HCT116 (cell line): ENCODE measurements around the gene ALK. TPM values are rescaled to one million over a fixed set of nuclear protein-coding genes. Genes with fewer than 3 reads are reported as not detected.

Source experiments
- ATAC-seq: fragments of 200-7000 bp; cut with Tn5 transposase; 2 replicates; pipeline ENCODE4 v1.9.1; 2020; ENCODE audit warnings: mild to moderate bottlenecking, moderate library complexity
- BruUV-seq: library from RNA; stranded (reverse); fragments of 400-500 nt; replicated peaks from 2 replicates; lab custom pipeline; 2021; lab: Mats Ljungman, UMichigan
- CTCF ChIA-PET: fragments of 300-600 bp; sonication (Branson Sonifier 250); formaldehyde crosslinking; loops from one replicate; lab custom pipeline; 2021; ENCODE audit warnings: antibody characterized with exemption; lab: Charles Lee
- POLR2A ChIA-PET: fragments of 300-600, 350-600 bp; sonication (Branson Sonifier 250); formaldehyde crosslinking; loops from one replicate; lab custom pipeline; 2021; ENCODE audit warnings: antibody characterized with exemption; lab: Charles Lee
- RAD21 ChIA-PET, 2 experiments: fragments of 300-600 bp; sonication (Branson Sonifier 250); formaldehyde crosslinking; loops; one replicate each; lab custom pipeline; 2023; ENCODE audit warnings: low total read pairs in 2 of 2; ENCODE audit not compliant: uncharacterized antibody in 2 of 2, unreplicated experiment in 2 of 2, low non-redundant PET in 1 of 2; lab: Charles Lee
- DNase-seq: peaks from one replicate; pipeline ENCODE4 v3.0.0-alpha.2; 2010; ENCODE audit warnings: low read depth, low spot score
- H2AFZ ChIP-seq: fragments of 200-600 bp; shearing (Covaris generic), sonication (generic); 2 replicates; pipeline ENCODE4 v1.6.1; 2017; ENCODE audit warnings: low read depth, mixed run types, mixed read lengths, antibody characterized with exemption, low read length; ENCODE audit not compliant: poor library complexity, severe bottlenecking
- H3K27ac ChIP-seq: 2 replicates; pipeline ENCODE4 v1.5.1; 2012; ENCODE audit warnings: low read depth, low read length
- H3K27me3 ChIP-seq: fragments of 200-600 bp; sonication (generic); 2 replicates; pipeline ENCODE4 v1.6.1; 2016; ENCODE audit warnings: mixed run types, low read length, mixed read lengths; ENCODE audit not compliant: insufficient read depth
- H3K36me3 ChIP-seq, 2 experiments: fragments of 200-500 bp in 1 of 2; fragments of 200-600 bp in 1 of 2; sonication (Bioruptor generic) in 1 of 2; sonication (generic) in 1 of 2; 2 replicates each; pipeline versions ENCODE4 v1.5.1 to v1.6.1; 2014 to 2016; ENCODE audit warnings: low read length in 2 of 2, inconsistent platforms in 1 of 2, mixed read lengths in 1 of 2, mixed run types in 1 of 2; ENCODE audit not compliant: insufficient read depth in 2 of 2, control insufficient read depth in 1 of 2
- H3K4me1 ChIP-seq, 2 experiments: fragments of 200-600 bp in 1 of 2; sonication (generic) in 1 of 2; 2 replicates each; pipeline versions ENCODE4 v1.5.1 to v1.6.1; 2012 to 2017; ENCODE audit warnings: low read length in 2 of 2, inconsistent platforms in 1 of 2, mild to moderate bottlenecking in 1 of 2, mixed read lengths in 1 of 2, mixed run types in 1 of 2, moderate library complexity in 1 of 2; ENCODE audit not compliant: insufficient read depth in 2 of 2, control insufficient read depth in 1 of 2
- H3K4me2 ChIP-seq: fragments of 200-600 bp; sonication (generic); 2 replicates; pipeline ENCODE4 v1.6.1; 2017; ENCODE audit warnings: mixed run types, low read length, mixed read lengths
- H3K4me3 ChIP-seq, 2 experiments: fragments of 200-600 bp in 1 of 2; sonication (generic) in 1 of 2; replicated peaks in 1 of 2; 2 replicates each; pipeline ENCODE4 v1.5.1; 2011 to 2016; ENCODE audit warnings: low read length in 2 of 2, control low read depth in 1 of 2, low read depth in 1 of 2, mild to moderate bottlenecking in 1 of 2, mixed read lengths in 1 of 2, mixed run types in 1 of 2
- H3K79me2 ChIP-seq: fragments of 200-600 bp; sonication (generic); 2 replicates; pipeline ENCODE4 v1.6.1; 2017; ENCODE audit warnings: mild to moderate bottlenecking, mixed run types, low read length, moderate library complexity, mixed read lengths; ENCODE audit not compliant: insufficient read depth
- H3K9ac ChIP-seq: fragments of 200-600 bp; sonication (generic); 2 replicates; pipeline ENCODE4 v1.6.1; 2016; ENCODE audit warnings: low read length, mixed read lengths
- H3K9me2 ChIP-seq: fragments of 200-600 bp; sonication (generic), shearing (Covaris generic); 2 replicates; pipeline ENCODE4 v1.6.1; 2017; ENCODE audit warnings: mixed run types, mild to moderate bottlenecking, moderate library complexity; ENCODE audit not compliant: insufficient read depth
- H3K9me3 ChIP-seq, 2 experiments: fragments of 200-500 bp in 1 of 2; fragments of 200-600 bp in 1 of 2; sonication (Bioruptor generic) in 1 of 2; sonication (generic) in 1 of 2; 2 replicates each; pipeline ENCODE4 v1.6.1; 2014 to 2017; ENCODE audit warnings: low read length in 2 of 2, mixed read lengths in 2 of 2, inconsistent platforms in 1 of 2, low read depth in 1 of 2, mild to moderate bottlenecking in 1 of 2, mixed run types in 1 of 2, moderate library complexity in 1 of 2; ENCODE audit not compliant: control insufficient read depth in 1 of 2, insufficient read depth in 1 of 2
- H4K20me1 ChIP-seq: fragments of 200-600 bp; sonication (generic), shearing (Covaris generic); 2 replicates; pipeline ENCODE4 v1.6.1; 2017; ENCODE audit warnings: mixed run types, mild to moderate bottlenecking, moderate library complexity; ENCODE audit not compliant: insufficient read depth
- CTCF ChIP-seq, 3 experiments: fragments of 200-600 bp in 1 of 3; sonication (generic) in 1 of 3; IDR thresholded peaks in 2 of 3; conservative IDR thresholded peaks in 1 of 3; 2 replicates each; pipeline ENCODE4 v1.5.1; 2012 to 2017; ENCODE audit warnings: low read depth in 2 of 3, low read length in 2 of 3, antibody characterized with exemption in 1 of 3, borderline replicate concordance in 1 of 3, control low read depth in 1 of 3, mild to moderate bottlenecking in 1 of 3, mixed read lengths in 1 of 3, mixed run types in 1 of 3, moderate library complexity in 1 of 3; ENCODE audit not compliant: insufficient read depth in 1 of 3
- ELF1 ChIP-seq: IDR thresholded peaks from 2 replicates; pipeline ENCODE4 v1.6.1; 2012; ENCODE audit warnings: low read depth, borderline replicate concordance
- RAD21 ChIP-seq: IDR thresholded peaks from 2 replicates; pipeline ENCODE4 v1.6.1; 2012; ENCODE audit warnings: low read depth, mild to moderate bottlenecking
- ZFX ChIP-seq: fragments of 450-650 bp; IDR thresholded peaks from 2 replicates; pipeline ENCODE4 v1.6.1; 2017
- intact Hi-C: fragments of 100-400 bp; cut with micrococcal nuclease; formaldehyde crosslinking; loops from 2 replicates; pipeline ENCODE4 v1.10.0; 2022
- total RNA-seq: library from RNA; stranded (reverse); gene quantifications from one replicate; pipeline ENCODE4 v1.2.1, GENCODE V29; 2021; ENCODE audit not compliant: unreplicated experiment

The ALK gene
- total RNA-seq, 1 experiment from 2014 or later = not detected

- H3K79me2 ChIP-seq = no peaks in the 10 kb centered on the region
- no peaks in the 10 kb centered on the region for H3K9me3 ChIP-seq
- TF ChIP-seq ZFX (no peak), CTCF (IDR thresholded peaks at IDR 0.05 in 2 of 3, conservative IDR thresholded peaks at IDR 0.05 in 1 of 3; ENCODE audit: borderline replicate concordance in 1 of 3, insufficient read depth in 1 of 3, low read depth in 2 of 3, low read length in 2 of 3) (peak; percentile 41 to 58 (median 46); a peak in 5 of 6 replicates), RAD21 (peak; percentile 48)
- ChIA-PET CTCF (no interaction called here), RAD21 (no interaction called here), POLR2A (no interaction called here)
- intact Hi-C loops = loop anchor here (5.0 kb wide), 1 partner anchor 93 kb away; no protein-coding TSS in a partner anchor
- H2AFZ ChIP-seq = no peak overlapping the region
- DNase-seq (no peak), ATAC-seq (peak; percentile 86)
- H3K27me3 ChIP-seq = peaks cover 31% of the 10 kb centered on the region
- no peak overlapping the region for H3K9ac ChIP-seq
- H3K4me1 ChIP-seq = no peaks in the 10 kb centered on the region
- no peak overlapping the region for H3K4me2 ChIP-seq
- no peak overlapping the region for H3K4me3 ChIP-seq
- H3K9me2 ChIP-seq = no peaks in the 10 kb centered on the region
- H3K36me3 ChIP-seq = no peaks in the 10 kb centered on the region
- no TSS peak for BruUV-seq
- no peak overlapping the region for H3K27ac ChIP-seq
- H4K20me1 ChIP-seq = no peaks in the 10 kb centered on the region
Observed at GRCh38 chr2:29329899-29330298, 591.5 kb downstream of the ALK start.

GRCh38 chr2:29326926-29327325 is 594.5 kb downstream of the ALK start:
- no peak for DNase-seq
- Histone ChIP-seq H3K4me3 (no peak overlapping the region), H3K9me2 (no peaks in the 10 kb centered on the region), H3K36me3 (no peaks in the 10 kb centered on the region), H3K27me3 (peaks cover 56% of the 10 kb centered on the region), H4K20me1 (no peaks in the 10 kb centered on the region), H2AFZ (no peak overlapping the region), H3K4me2 (no peak overlapping the region), H3K27ac (no peak overlapping the region), H3K9me3 (no peaks in the 10 kb centered on the region), H3K4me1 (no peaks in the 10 kb centered on the region), H3K79me2 (no peaks in the 10 kb centered on the region), H3K9ac (no peak overlapping the region)
- intact Hi-C loops = no loop called here
- ATAC-seq = no peak
- RAD21 ChIA-PET = no interaction called here
- CTCF ChIA-PET = no interaction called here
- TF ChIP-seq CTCF (IDR thresholded peaks at IDR 0.05 in 2 of 3, conservative IDR thresholded peaks at IDR 0.05 in 1 of 3; ENCODE audit: borderline replicate concordance in 1 of 3, insufficient read depth in 1 of 3, low read depth in 2 of 3, low read length in 2 of 3) (no peak), ELF1 (no peak)
- no TSS peak for BruUV-seq
- POLR2A ChIA-PET = no interaction called here
